ENCODE data around the gene PLIN1.
A peak's percentile ranks its signal among the peaks of the same experiment; 100 is the strongest.

The PLIN1 gene

GRCh38 chr15:89671687-89672086 is 7.5 kb downstream of the PLIN1 start:
- DNase-seq (ENCODE audit: low spot score) = no peak

GRCh38 chr15:89670971-89671560 is 8.1 kb downstream of the PLIN1 start:
- DNase-seq (ENCODE audit: low spot score) = no peak

DNA sequence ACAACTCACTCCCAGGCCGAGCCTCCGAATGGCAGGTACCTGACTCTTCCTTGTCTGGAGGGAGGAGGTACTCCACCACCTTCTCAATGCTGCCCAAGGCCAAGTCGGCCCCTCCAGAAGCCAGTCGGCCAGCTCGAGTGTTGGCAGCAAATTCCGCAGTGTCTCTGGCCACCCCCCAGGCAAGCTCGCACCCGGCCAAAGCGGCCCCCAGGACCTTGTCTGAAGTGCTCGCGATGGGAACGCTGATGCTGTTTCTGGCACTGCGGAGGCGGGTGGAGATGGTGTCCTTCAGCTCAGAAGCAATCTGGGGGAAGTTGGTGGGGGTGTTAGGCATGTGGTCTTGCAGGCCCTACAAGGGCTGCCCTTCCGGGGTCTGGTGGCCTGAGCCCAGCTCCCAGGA is 9.2 kb downstream of the PLIN1 start:
- no peak for DNase-seq (ENCODE audit: low spot score)

DNA sequence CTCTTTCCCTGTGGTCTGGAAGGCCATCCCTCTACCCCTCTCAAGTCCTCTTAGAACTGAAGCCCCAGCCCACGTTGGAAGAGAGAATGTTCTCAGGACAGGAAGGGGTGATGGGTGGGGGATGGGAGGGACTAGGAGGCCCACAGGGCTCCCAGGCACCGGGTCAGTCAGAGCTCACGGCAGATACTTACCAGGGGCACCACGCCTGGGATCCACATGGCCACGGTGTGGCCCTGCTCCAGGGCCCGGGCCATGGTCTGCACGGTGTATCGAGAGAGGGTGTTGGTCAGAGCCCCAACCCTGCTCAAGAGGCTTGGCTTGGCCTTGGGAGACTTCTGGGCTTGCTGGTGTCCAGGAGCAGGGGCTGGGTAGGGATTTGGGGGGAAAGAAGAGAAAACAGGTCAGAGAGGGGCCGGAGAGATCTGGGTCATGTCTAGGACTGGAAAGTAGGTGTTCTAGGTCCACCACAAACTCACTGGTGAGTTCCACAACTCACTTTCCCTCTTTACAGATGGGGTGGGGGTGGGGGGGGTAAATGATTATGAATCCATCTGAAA is 9.8 kb downstream of the PLIN1 start:
- no peak for DNase-seq (ENCODE audit: low spot score)

- DNase-seq (ENCODE audit: low spot score) = no peak
Measured at GRCh38 chr15:89668171-89668570, 11.0 kb downstream of the PLIN1 start.

GRCh38 chr15:89667706-89667960 is 11.5 kb downstream of the PLIN1 start:
- DNase-seq (ENCODE audit: low spot score) = no peak

DNA sequence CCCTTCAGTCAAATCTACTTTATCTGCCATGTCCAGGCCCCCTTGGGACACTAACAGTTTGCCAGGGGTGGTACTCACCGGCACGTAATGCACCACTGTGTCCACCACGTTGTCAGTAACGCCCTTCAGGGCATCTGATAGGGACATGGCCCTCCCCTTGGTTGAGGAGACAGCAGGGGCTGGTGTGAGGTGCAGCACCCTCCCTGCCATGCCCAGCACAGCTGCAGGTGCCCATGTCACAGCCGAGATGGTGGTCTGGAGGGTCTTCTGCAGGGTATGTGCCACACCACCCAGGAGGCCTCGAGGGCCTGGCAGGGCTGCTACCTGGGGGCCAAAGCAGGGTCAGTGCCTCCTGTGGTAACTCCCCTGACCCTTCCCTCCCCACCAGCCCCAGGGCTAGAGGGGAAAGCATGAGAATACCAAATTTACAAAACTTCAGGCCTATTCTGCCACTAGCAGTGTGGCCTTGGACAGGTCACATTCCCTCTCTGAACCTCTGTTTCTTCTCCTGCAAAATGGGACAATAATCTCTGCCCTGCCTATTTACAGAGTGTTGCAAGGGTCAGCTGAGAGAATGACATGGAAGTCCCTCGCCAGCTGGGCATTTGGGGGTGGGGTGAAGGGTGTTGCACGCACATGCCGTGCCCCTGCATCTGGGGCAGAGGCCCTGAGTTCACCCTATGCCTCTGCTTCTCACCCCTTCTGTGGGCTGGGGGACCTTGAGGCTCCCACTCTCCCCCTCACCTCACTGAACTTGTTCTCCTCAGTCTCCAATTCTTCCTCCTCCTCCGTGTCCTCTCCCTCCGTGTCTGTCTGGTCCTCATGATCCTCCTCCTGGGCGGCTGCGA is 12.1 kb downstream of the PLIN1 start:
- no peak for DNase-seq (ENCODE audit: low spot score)

GRCh38 chr15:89666184-89666857 is 12.8 kb downstream of the PLIN1 start:
- no peak for DNase-seq (ENCODE audit: low spot score)

GRCh38 chr15:89665449-89666181 is 13.6 kb downstream of the PLIN1 start:
- DNase-seq (ENCODE audit: low spot score) = no peak

GRCh38 chr15:89664441-89665350 is 14.5 kb downstream of the PLIN1 start:
- no peak for DNase-seq (ENCODE audit: low spot score)

- no peak for DNase-seq (ENCODE audit: low spot score)
Measured at GRCh38 chr15:89662893-89663626, 16.1 kb downstream of the PLIN1 start.

DNA sequence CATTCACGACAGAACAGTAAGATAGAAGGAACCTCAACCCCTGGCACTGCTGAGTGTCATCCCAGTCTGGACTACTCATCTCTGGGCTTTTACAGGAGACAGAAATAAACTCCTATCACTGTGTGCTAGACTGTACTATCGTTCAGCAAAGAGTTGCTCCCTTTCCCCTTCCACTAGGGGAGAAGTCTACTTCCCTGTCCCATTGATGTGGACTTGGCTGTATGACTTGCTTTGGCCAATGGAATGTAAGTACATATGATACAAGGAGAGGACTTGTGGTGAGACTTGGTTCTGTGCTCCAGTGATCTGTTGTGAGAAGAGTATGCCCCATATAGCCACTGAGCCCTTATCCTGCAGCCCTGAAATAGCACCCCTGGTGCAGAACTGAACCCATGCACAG is 18.6 kb downstream of the PLIN1 start:
- no peak for DNase-seq (ENCODE audit: low spot score)

DNA sequence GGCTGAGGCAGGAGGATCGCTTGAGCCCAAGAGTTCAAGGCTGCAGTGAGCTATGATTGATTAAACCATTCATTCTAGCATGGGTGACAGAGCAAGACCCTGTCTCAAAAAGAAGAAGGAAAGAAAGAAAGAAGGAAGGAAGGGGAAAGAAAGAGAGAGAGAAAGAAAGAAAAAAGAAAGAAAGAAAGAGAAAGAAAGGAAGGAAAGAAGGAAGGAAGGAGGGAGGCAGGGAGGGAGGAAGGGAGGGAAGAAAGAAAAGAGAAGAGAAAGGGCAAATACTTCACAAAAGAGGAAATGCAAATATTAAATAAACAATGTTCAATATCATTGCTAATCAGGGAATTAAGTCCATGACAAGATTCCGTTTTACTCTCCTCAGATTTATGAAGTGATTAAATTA is 19.9 kb downstream of the PLIN1 start:
- no peak for DNase-seq (ENCODE audit: low spot score)

- no peak for DNase-seq (ENCODE audit: low spot score)
Measured at GRCh38 chr15:89657686-89658200, 21.4 kb downstream of the PLIN1 start.

DNA sequence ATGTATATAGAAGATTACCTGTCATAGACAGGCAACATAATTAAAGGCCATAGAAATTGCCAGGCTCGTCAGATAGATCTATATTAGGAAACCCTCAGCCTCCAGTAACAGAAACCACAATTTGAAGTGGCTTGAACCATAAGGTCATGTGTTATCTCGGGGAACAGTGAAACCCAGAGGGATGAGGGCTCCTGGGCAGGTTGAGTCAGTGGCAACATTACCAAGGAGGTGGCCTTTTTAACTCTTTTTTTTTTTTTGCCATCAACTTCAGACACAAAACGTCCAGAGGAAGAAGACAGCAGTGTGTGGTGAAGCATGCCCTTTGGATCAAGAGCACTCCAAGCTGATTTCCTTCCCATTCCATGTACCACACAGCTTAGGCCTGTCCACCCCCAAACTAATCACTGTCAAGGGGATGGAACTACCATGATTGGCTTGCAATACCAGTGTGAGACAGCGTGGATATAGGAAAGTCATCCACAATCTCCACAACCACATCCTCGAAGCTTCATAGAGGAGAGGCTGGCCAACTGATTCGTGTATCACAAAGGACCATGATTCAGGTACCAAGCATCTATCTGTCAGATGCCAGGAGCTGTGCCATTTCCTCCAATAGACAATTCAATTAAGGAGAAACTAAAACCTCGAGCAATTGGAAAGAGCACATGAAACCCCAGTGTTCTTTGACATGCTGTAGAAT is 22.9 kb downstream of the PLIN1 start:
- DNase-seq (ENCODE audit: low spot score) = no peak

DNA sequence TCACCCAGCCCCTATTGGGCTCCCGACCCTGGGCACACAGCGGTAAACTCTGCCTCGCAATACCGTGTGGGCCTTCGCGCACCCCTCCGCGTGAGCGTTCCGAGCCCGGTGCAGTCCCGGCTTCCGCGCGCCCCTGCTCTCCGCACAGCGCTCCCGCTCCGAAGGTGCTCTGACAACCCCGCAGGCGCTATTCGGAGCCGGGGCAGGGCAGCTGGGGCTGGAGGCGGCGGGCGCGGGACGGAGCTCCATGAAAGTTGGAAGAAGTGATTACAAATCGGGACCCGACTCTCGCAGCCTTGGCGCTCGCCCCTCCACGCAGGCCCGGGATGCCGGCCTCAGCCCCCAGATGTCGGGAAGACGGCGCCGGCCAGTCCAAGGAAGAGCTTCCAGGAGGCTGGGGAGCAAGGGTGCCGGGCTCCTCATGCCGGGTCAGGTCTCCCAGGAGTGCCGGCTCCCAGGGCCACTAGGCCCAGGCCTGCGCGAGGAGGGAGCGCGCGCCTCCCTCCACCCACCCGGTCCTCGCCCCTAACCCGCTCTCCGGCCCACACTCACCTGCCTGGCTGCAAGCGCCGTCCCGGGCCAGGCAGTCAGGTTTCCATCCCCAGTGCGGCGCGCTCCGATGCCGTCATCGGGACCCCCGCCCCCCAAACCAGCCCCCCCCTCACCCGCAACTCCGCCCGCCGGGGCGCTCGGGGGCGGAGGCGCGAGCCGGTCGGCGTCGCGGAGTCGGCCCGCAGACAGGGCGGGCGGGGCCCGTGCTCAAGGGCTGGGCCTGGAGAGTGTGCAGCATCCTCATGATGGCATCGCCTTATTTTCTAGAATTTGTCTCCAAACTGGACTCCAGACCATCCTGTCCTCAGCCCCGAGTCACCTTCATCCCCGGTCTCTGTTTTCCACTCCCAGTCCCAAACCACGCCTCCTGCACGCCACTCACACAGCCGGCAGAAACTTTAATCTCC is 24.0 kb downstream of the PLIN1 start, which contains the start of gene KIF7:
Gene KIF7 (minus strand): TSS at position 621 of the 959 bp plus-strand sequence. CDS start 2,537 bp downstream, outside the sequence.
- DNase-seq (ENCODE audit: low spot score) = peak; percentile 81

DNA sequence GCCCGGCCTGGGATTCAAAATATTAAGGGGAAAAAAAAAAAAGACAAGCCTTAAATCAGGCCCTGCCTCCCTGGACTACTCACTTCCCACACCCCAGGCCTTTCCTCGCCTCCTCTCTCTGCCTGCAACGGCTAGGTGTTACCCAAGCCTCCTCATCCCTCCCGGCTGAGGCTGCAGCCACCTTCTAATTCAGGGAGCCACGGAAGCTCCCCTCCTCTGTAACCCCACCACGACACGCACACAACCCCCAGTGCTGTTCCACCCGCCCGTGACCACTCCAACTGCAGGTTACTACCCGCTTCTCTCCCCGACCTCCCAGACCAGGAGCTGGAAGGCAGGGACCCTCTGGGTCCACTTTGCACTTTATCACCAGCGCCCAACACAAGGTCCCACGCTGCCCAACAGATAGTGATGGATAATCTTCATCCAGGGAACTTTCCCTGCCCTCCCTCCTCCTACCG is 24.8 kb downstream of the PLIN1 start:
- DNase-seq (ENCODE audit: low spot score) = no peak

DNA sequence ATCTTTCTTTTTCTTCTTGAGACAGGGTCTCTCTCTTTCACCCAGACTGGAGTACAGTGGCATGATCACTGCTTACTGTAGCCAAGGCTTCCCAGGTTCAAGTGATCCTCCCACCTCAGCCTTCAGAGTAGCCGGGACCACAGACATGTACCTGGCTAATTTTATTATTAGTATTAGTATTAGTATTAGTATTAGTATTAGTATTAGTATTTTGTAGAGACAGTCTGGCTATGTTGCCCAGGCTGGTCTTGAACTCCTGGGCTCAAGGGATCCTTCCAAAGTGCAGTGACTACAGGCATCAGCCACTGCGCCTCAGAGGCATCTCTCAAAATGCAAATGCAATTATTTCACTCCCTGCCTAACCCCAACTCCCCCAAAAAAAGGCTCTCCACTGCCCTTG is 25.6 kb downstream of the PLIN1 start:
- no peak for DNase-seq (ENCODE audit: low spot score)
